Upper lobe of left lung (tissue), 6 donors: ENCODE measurements around the gene ECI1. TPM values are rescaled to one million over a fixed set of nuclear protein-coding genes. Genes with fewer than 3 reads are reported as not detected.

Experiments used
- ATAC-seq, 2 donors: fragments of 200-7000 bp; cut with Tn5 transposase; one replicate each; pipeline ENCODE4 v1.9.1; 2022; ENCODE audit warnings: mild to moderate bottlenecking in 2 of 2, moderate library complexity in 2 of 2; ENCODE audit not compliant: low FRiP score in 2 of 2
- DNase-seq, 2 donors: peaks; one replicate each; pipeline ENCODE4 v3.0.0-alpha.2; 2019 to 2020
- H3K27ac ChIP-seq, 4 donors: fragments of 200-600 bp; sonication (generic); one replicate each; pipeline ENCODE4 v1.5.1; 2016 to 2019
- H3K27me3 ChIP-seq, 4 donors: fragments of 200-600 bp; sonication (generic); one replicate each; pipeline ENCODE4 v1.5.1; 2017 to 2019
- H3K36me3 ChIP-seq, 4 donors: fragments of 200-600 bp; sonication (generic); one replicate each; pipeline ENCODE4 v1.5.1; 2016 to 2019
- H3K4me1 ChIP-seq, 4 donors: fragments of 200-600 bp; sonication (generic); one replicate each; pipeline ENCODE4 v1.5.1; 2018 to 2019
- H3K4me3 ChIP-seq, 4 donors: fragments of 200-600 bp; sonication (generic); one replicate each; pipeline ENCODE4 v1.5.1; 2017 to 2019; ENCODE audit warnings: mild to moderate bottlenecking in 2 of 4, moderate library complexity in 1 of 4
- H3K9me3 ChIP-seq, 4 donors: fragments of 200-600 bp; sonication (generic); one replicate each; pipeline ENCODE4 v1.5.1; 2018 to 2019
- EP300 ChIP-seq, 4 donors: sonication (generic); formaldehyde crosslinking; IDR thresholded peaks; one replicate each; pipeline ENCODE4 v1.5.1; 2017; ENCODE audit warnings: antibody characterized with exemption in 4 of 4, control low read depth in 2 of 4
- POLR2A ChIP-seq, 4 donors: fragments of 450-650 bp; IDR thresholded peaks; one replicate each; pipeline ENCODE4 v1.5.1; 2016 to 2017; ENCODE audit warnings: antibody characterized with exemption in 4 of 4, mild to moderate bottlenecking in 2 of 4
- POLR2AphosphoS5 ChIP-seq, 2 donors: sonication (generic); formaldehyde crosslinking; IDR thresholded peaks; one replicate each; pipeline ENCODE4 v1.5.1; 2017; ENCODE audit warnings: antibody characterized with exemption in 2 of 2
- WGBS, 2 donors: methylation state at CpG; one replicate each; pipeline ENCODE4 v1.1.5; 2017 to 2018; 5-methylcytosine and 5-hydroxymethylcytosine counted together
- total RNA-seq, 6 donors: library from RNA; depleted of rRNA in 4 of 6; stranded (reverse); fragments of >200 nt in 4 of 6; gene quantifications; one replicate each; pipeline versions ENCODE4 v1.1.0 to v1.2.1, GENCODE V29; 2016 to 2021
- TF ChIP-seq, protein P1 (sequence below), 6 experiments: fragments of 450-650 bp in 4 of 6; fragments of 200-600 bp in 2 of 6; sonication (generic) in 2 of 6; IDR thresholded peaks; one replicate each; pipeline ENCODE4 v1.5.1; 2016 to 2019; ENCODE audit warnings: antibody characterized with exemption in 6 of 6
- donor health status: DM: no; HTN: no; CAD: no; lungs with moderate emphysema.
- donor health status: DM: no; HTN: yes; CAD: no; lungs with severe emphysema.

ECI1 gene
- 10 to 100 TPM; 48.1 to 75.5 (median 68.2) TPM for total RNA-seq

DNA sequence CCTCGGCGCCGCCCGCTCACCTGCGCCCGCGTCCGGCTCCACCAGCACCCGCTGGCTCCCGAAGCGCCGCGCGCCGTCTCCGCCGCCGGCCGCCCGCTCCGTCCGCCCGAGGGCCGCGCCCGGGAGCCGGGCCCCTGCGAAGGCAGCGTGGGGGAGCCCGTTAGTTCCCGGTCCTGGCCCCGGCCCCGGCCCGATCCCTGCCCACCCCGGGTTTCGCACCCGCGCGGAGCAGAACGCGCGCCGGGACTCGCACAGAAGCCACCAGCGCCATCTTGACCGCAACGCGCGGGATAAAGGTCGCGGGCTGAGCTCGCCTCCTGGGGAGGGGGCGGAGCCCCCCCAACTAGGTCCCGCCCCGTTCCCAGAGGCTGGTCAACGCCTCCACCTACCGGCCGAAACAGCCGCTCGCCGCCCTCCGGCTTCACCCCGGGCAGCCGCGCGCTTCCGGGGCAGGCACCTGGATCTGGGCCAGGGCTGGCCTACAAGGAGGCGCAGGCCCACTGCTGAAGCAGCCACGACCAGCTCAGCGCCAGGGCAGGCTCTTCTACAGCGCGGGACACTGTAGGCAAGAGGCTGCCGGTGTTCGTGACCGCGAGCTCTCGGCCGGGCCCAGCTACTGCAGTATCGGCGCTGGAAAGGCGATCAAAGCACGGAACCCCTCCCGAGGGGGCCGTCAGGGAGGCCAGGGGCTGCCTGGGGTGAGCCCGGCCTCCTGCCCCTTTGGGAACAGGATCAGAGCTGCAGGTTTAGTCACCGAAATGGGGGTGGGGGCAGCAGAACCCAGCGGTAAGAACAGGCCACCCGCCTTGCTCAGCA is at the start of gene ECI1:
ECI1 (minus strand) TSS at position 292 of the 816 bp plus-strand sequence; CDS start at position 271, 21 bp downstream.
- H3K27me3 ChIP-seq = no peaks in the 10 kb centered on the region
- DNase-seq = peak; percentile 97 to 98
- H3K36me3 ChIP-seq = peaks cover 26 to 43% (median 39%) of the 10 kb centered on the region in 4 donors
- peak within 1 kb of the TSS; percentile 83 to 91 (median 86) for H3K27ac ChIP-seq
- H3K9me3 ChIP-seq = no peaks in the 10 kb centered on the region
- WGBS, 2 donors = 6 to 17% methylated on average over 4 to 17 of the region's 88 CpGs
- peaks cover 16 to 22% (median 18%) of the 10 kb centered on the region in 4 donors for H3K4me1 ChIP-seq
- TF ChIP-seq, protein P1, sequence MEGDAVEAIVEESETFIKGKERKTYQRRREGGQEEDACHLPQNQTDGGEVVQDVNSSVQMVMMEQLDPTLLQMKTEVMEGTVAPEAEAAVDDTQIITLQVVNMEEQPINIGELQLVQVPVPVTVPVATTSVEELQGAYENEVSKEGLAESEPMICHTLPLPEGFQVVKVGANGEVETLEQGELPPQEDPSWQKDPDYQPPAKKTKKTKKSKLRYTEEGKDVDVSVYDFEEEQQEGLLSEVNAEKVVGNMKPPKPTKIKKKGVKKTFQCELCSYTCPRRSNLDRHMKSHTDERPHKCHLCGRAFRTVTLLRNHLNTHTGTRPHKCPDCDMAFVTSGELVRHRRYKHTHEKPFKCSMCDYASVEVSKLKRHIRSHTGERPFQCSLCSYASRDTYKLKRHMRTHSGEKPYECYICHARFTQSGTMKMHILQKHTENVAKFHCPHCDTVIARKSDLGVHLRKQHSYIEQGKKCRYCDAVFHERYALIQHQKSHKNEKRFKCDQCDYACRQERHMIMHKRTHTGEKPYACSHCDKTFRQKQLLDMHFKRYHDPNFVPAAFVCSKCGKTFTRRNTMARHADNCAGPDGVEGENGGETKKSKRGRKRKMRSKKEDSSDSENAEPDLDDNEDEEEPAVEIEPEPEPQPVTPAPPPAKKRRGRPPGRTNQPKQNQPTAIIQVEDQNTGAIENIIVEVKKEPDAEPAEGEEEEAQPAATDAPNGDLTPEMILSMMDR (IDR thresholded peaks at IDR 0.05) = peak; percentile 59 to 96 (median 89)
- peak in 1 of 4 donors; percentile 51 for TF ChIP-seq EP300 (IDR thresholded peaks at IDR 0.05)
- TF ChIP-seq POLR2A (IDR thresholded peaks at IDR 0.05) = peak in 3 of 4 donors; percentile 63 to 87 (median 74)
- TF ChIP-seq POLR2AphosphoS5 (IDR thresholded peaks at IDR 0.05) = peak; percentile 72 to 85
- H3K4me3 ChIP-seq = peak within 1 kb of the TSS; percentile 67 to 86 (median 71)
- ATAC-seq = peak; percentile 99

GRCh38 chr16:2299915-2300192 is 48.5 kb upstream of the ECI1 start:
- ATAC-seq (no peak), DNase-seq (no peak)
- no peak overlapping the region for H3K27ac ChIP-seq
- H3K27me3 ChIP-seq = no peaks in the 10 kb centered on the region
- WGBS, 2 donors = 73 to 81% methylated on average over 10 of the region's 10 CpGs
- TF ChIP-seq POLR2AphosphoS5 (IDR thresholded peaks at IDR 0.05) = no peak
- TF ChIP-seq EP300 (IDR thresholded peaks at IDR 0.05) = no peak
- TF ChIP-seq POLR2A (IDR thresholded peaks at IDR 0.05) = no peak
- TF ChIP-seq, protein P1 (IDR thresholded peaks at IDR 0.05) = no peak
- no peak overlapping the region for H3K4me3 ChIP-seq
- peaks cover 0 to 7% (median 0%) of the 10 kb centered on the region in 4 donors for H3K4me1 ChIP-seq
- peaks cover 8 to 83% (median 52%) of the 10 kb centered on the region in 4 donors for H3K36me3 ChIP-seq
- H3K9me3 ChIP-seq = no peaks in the 10 kb centered on the region

GRCh38 chr16:2299121-2299914 is 47.9 kb upstream of the ECI1 start:
- Histone ChIP-seq H3K4me1 (peaks cover 0 to 7% (median 0%) of the 10 kb centered on the region in 4 donors), H3K9me3 (no peaks in the 10 kb centered on the region), H3K4me3 (no peak overlapping the region), H3K27ac (no peak overlapping the region), H3K27me3 (no peaks in the 10 kb centered on the region), H3K36me3 (peaks cover 8 to 87% (median 54%) of the 10 kb centered on the region in 4 donors)
- ATAC-seq (no peak), DNase-seq (peak in 1 of 2 donors; percentile 73)
- 88 to 89% methylated on average over 17 to 27 of the region's 31 CpGs for WGBS, 2 donors
- no peak for TF ChIP-seq POLR2AphosphoS5 (IDR thresholded peaks at IDR 0.05)
- TF ChIP-seq, protein P1 (IDR thresholded peaks at IDR 0.05) = no peak
- no peak for TF ChIP-seq POLR2A (IDR thresholded peaks at IDR 0.05)
- no peak for TF ChIP-seq EP300 (IDR thresholded peaks at IDR 0.05)

GRCh38 chr16:2298621-2299020 is 47.2 kb upstream of the ECI1 start:
- Histone ChIP-seq H3K27me3 (no peaks in the 10 kb centered on the region), H3K27ac (no peak overlapping the region), H3K4me1 (peaks cover 0 to 7% (median 0%) of the 10 kb centered on the region in 4 donors), H3K4me3 (no peak overlapping the region), H3K9me3 (no peaks in the 10 kb centered on the region), H3K36me3 (peaks cover 2 to 85% (median 52%) of the 10 kb centered on the region in 4 donors)
- WGBS, 2 donors = 89 to 94% methylated on average over 7 to 9 of the region's 9 CpGs
- TF ChIP-seq, protein P1 (IDR thresholded peaks at IDR 0.05) = no peak
- ATAC-seq (no peak), DNase-seq (peak in 1 of 2 donors; percentile 45)
